Colonic mucosa (tissue), 4 donors: ENCODE results near the gene SPATA6L. TPM values are rescaled to one million over a fixed set of nuclear protein-coding genes. Genes with fewer than 3 reads are reported as not detected.

Experiments
- DNase-seq: peaks from one replicate; pipeline ENCODE4 v3.0.0-alpha.2; 2020
- H3K27ac ChIP-seq: fragments of 200-600 bp; one replicate; pipeline ENCODE4 v1.8.0; 2021
- H3K27me3 ChIP-seq: fragments of 200-600 bp; one replicate; pipeline ENCODE4 v1.8.0; 2021
- H3K36me3 ChIP-seq: fragments of 200-600 bp; one replicate; pipeline ENCODE4 v1.8.0; 2021
- H3K4me1 ChIP-seq: fragments of 200-600 bp; one replicate; pipeline ENCODE4 v1.8.0; 2021; ENCODE audit warnings: mild to moderate bottlenecking
- H3K4me3 ChIP-seq: fragments of 200-600 bp; one replicate; pipeline ENCODE4 v1.8.0; 2021
- H3K9ac ChIP-seq, 2 donors: one replicate each; pipeline ENCODE4 v1.7.0; 2013; ENCODE audit warnings: control low read depth in 2 of 2, low read depth in 2 of 2, low read length in 2 of 2
- H3K9me3 ChIP-seq: fragments of 200-600 bp; one replicate; pipeline ENCODE4 v1.8.0; 2021
- intact Hi-C: fragments of 100-400 bp; cut with DNase I; formaldehyde crosslinking; loops from one replicate; pipeline ENCODE4 v1.14.1; 2022
- total RNA-seq, 2 donors: library from RNA; stranded (reverse); fragmentation: NEBNext Ultra II Directional in 1 of 2; extraction: Animal tissue kit (Norgen Biotek cat#: 25700) in 1 of 2; gene quantifications; one replicate each; pipeline ENCODE4 v1.2.1, GENCODE V29; 2021
- TF ChIP-seq, protein P1 (sequence below): fragments of 200-600 bp; IDR thresholded peaks from one replicate; pipeline ENCODE4 v1.8.0; 2022; ENCODE audit warnings: antibody characterized with exemption, mild to moderate bottlenecking
- donor health status: healthy.
- donor health status: DM: no; HTN: no; CAD: no.
- donor health status: DM: no; HTN: no; CAD: no.

Gene SPATA6L, protein sequence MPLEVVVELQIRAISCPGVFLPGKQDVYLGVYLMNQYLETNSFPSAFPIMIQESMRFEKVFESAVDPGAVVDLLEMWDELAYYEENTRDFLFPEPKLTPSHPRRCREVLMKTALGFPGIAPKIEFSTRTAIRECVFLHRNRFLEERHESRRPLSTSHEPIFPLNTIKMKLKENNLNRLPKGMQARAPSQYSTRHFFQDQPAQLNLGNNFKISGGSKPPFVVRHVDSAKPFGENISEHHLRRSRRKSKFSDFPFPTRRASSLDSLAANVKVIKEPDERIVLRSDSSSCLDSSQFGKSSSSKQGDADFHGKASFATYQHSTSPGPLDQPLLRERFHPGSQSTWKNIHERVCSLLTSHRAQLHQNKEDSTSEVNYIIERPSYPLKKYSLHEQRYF
- total RNA-seq, result 1 to 10 TPM; 5.0 to 6.8 TPM

DNA sequence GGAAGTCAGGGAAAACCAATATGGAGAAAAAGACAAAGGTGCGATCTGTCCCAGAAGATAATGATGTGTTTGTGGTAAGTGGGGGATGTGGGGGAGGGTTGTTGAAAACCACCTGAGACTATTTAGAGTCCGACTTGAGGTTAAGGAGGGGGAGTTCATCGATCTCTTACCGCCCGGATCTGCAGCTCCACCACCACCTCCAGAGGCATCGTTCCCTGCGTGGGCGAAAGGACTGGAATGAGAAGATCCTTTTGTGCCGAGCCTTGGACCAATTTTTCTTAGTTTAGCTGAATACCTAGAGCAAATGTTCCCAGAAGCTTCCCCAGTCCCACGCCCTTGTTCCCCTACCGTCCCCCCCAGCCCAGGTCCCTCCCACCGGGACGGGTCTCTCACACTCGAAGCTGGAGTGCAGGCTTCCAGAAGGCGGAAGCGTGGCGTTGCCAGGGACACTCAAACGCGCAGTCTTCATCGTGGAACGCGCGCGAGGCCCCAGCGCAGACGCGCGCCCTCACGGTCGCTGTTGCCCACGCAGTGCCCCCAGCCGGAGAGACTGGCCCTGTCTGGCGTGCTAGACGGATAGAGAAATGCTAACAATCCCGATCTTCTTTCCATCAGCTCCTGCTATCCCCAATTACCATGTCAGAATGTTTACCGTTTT lies at the start of gene SPATA6L:
Gene SPATA6L (minus strand): TSS at position 439 of the 658 bp plus-strand sequence. CDS start 230 bp downstream, at position 209.
- Histone ChIP-seq H3K36me3 (no peaks in the 10 kb centered on the region), H3K9ac (peak within 1 kb of the TSS; percentile 75 to 78), H3K9me3 (no peaks in the 10 kb centered on the region), H3K27ac (peak within 1 kb of the TSS; percentile 54), H3K4me3 (peak within 1 kb of the TSS; percentile 48), H3K27me3 (no peaks in the 10 kb centered on the region), H3K4me1 (no peaks in the 10 kb centered on the region)
- intact Hi-C loops, result no loop called here
- TF ChIP-seq, protein P1, sequence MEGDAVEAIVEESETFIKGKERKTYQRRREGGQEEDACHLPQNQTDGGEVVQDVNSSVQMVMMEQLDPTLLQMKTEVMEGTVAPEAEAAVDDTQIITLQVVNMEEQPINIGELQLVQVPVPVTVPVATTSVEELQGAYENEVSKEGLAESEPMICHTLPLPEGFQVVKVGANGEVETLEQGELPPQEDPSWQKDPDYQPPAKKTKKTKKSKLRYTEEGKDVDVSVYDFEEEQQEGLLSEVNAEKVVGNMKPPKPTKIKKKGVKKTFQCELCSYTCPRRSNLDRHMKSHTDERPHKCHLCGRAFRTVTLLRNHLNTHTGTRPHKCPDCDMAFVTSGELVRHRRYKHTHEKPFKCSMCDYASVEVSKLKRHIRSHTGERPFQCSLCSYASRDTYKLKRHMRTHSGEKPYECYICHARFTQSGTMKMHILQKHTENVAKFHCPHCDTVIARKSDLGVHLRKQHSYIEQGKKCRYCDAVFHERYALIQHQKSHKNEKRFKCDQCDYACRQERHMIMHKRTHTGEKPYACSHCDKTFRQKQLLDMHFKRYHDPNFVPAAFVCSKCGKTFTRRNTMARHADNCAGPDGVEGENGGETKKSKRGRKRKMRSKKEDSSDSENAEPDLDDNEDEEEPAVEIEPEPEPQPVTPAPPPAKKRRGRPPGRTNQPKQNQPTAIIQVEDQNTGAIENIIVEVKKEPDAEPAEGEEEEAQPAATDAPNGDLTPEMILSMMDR, result no peak
- DNase-seq, result peak; percentile 79

DNA sequence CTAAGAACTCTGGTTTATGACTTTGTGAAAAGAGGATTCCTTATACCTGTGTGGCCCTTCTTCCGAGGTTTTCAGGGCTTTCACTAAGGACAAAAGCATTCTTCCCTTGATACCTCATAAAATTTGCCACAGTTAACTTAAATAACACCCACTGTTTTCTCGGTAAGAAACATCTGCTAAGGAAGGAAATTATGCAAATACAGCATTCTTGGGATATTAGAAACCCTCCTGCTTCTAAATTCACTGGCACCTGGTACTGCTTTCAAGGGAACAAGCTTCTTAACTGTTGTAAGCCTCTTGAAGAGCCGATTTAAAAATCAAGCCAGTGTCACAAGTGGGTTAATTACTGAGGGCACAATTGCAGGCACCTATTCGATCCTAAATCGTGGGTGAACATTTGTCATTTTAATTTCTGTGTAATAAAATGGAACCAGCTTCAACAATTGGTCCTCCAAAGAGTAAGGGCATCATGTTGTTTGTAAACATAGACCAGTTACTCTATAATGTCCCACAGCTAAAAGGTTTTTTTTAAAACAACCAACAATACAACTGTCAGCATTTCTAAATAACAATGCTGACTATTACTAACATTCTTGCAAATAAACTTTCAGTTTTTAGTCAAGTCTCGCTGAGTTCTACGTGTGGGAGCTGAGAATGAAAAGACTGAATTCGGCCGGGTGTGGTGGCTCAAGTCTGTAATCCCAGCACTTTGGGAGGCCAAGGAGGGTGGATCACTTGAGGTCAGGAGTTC lies 48.2 kb upstream of the SPATA6L start:
- Histone ChIP-seq H3K4me3 (no peak overlapping the region), H3K27me3 (no peaks in the 10 kb centered on the region), H3K4me1 (no peaks in the 10 kb centered on the region), H3K9me3 (no peaks in the 10 kb centered on the region), H3K9ac (no peak overlapping the region), H3K27ac (no peak overlapping the region), H3K36me3 (peaks cover 22% of the 10 kb centered on the region)
- TF ChIP-seq, protein P1, result no peak
- intact Hi-C loops, result no loop called here
- DNase-seq, result no peak

DNA sequence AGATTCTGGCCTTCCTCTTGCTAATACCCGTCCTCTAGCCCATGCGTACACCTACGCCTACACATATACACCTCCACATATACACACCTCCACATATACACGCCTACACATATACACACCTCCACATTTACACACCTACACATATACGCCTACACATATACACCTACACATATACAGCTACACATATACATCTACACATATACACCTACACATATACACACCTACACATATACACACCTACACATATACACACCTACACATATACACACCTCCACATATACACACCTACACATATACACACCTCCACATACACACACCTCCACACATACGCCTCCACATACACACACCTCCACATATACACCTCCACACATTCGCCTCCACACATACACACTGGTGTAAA lies 47.6 kb upstream of the SPATA6L start:
- DNase-seq, result no peak
- intact Hi-C loops, result no loop called here
- Histone ChIP-seq H3K36me3 (peaks cover 22% of the 10 kb centered on the region), H3K9ac (no peak overlapping the region), H3K27ac (no peak overlapping the region), H3K9me3 (no peaks in the 10 kb centered on the region), H3K4me1 (no peaks in the 10 kb centered on the region), H3K27me3 (no peaks in the 10 kb centered on the region), H3K4me3 (no peak overlapping the region)
- TF ChIP-seq, protein P1, result no peak

DNA sequence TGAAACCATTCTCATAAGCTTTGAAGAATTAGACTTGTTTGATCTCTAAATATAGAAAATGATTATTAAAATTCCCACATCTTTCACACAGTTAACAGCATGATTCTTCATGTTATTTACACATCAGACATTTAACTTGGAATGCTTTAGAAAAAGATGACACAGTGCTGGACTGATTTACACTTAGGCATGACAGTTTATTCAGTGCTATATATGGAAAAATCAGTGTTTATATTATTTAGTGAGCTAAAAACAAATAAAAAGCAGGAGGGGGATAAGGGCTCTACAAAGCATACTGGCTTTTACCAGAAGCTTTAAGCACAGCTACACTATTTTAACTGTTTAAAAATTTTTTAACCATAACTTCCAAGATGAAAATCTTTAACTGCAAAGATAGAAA lies 43.1 kb upstream of the SPATA6L start:
- TF ChIP-seq, protein P1, result no peak
- H3K4me3 ChIP-seq, result no peak overlapping the region
- intact Hi-C loops, result no loop called here
- H3K9me3 ChIP-seq, result no peaks in the 10 kb centered on the region
- H3K36me3 ChIP-seq, result no peaks in the 10 kb centered on the region
- H3K27me3 ChIP-seq, result no peaks in the 10 kb centered on the region
- H3K27ac ChIP-seq, result no peak overlapping the region
- no peak overlapping the region for H3K9ac ChIP-seq
- no peak for DNase-seq
- no peaks in the 10 kb centered on the region for H3K4me1 ChIP-seq

DNA sequence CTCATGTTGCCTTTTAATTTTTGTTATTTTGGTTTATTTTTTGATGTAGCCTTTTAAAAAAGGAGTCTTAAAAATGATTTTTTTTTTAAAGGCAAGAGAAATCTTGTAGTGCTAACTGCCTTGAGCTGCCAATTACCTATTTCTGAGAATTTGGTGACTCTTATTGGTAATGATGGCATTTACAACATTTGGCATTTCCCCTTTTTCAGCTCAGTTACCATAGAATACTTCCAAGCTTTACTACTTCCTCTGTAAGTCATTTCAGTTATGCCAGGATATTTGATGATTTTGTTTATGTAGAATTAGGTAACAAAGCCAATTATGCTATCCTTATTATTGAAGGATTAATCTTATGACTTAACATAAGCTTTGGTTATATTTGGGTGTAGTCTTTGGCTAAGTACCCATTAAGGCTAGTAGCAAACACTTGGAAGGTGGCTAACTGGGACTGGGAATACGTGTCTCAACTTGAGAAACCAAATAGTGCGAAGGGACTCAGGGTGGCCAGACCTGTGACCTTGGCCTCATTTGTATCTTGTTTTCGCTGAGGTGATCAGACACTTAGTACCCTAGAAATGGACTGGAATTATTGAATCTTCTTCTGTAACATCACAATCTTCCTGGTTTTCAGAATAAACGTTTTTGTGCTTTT lies 40.8 kb upstream of the SPATA6L start:
- no peaks in the 10 kb centered on the region for H3K9me3 ChIP-seq
- no peak for DNase-seq
- H3K9ac ChIP-seq, result no peak overlapping the region
- intact Hi-C loops, result no loop called here
- no peak overlapping the region for H3K4me3 ChIP-seq
- H3K36me3 ChIP-seq, result no peaks in the 10 kb centered on the region
- TF ChIP-seq, protein P1, result no peak
- no peaks in the 10 kb centered on the region for H3K4me1 ChIP-seq
- H3K27ac ChIP-seq, result no peak overlapping the region
- no peaks in the 10 kb centered on the region for H3K27me3 ChIP-seq
